ENCODE results near the gene SULT2B1. TPM values are rescaled to one million over a fixed set of nuclear protein-coding genes. Genes with fewer than 3 reads are reported as not detected.

The SULT2B1 gene
- total RNA-seq, 1 donor from 2014 or later = 1.6 TPM

DNA sequence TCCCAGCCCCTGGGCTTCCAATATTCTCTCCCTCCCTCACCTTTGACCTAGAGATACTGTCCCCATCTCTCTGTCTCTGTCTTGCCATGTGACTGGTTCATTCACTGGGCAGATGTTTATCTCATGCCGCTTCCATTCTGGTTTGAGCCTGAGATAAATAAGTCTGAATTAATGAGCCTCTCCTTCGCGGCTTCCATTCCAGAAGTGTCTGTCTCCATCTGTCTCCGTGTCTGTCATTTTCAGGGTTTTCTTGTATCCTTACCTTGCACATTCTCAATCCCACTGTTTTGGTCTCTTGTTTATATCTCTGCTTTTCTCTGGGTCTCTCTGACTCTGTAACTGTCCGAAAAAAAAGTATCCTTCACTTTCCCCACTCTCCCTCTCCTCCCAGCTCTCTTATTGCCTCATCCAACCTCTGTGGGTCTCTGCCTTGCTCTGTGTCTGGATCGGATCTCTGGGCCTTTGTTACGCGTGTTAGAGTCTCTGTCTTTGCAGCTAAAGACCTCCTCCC lies 71.6 kb downstream of the SULT2B1 start:
- peaks cover 20% of the 10 kb centered on the region for H4K20me1 ChIP-seq (ENCODE audit: low read depth)
- no peaks in the 10 kb centered on the region for H3K9me3 ChIP-seq (ENCODE audit: low read depth)
- peaks cover 2% of the 10 kb centered on the region for H3K27me3 Mint-ChIP-seq (ENCODE audit: insufficient read depth, low read depth)
- H2AFZ ChIP-seq (replicated peaks) = peak overlapping the region; percentile 26
- peaks cover 42% of the 10 kb centered on the region for H3K4me1 Mint-ChIP-seq
- H3K4me1 ChIP-seq = peaks cover 11% of the 10 kb centered on the region
- peak overlapping the region; percentile 82 for H3K4me2 ChIP-seq
- H3K9me3 Mint-ChIP-seq = no peaks in the 10 kb centered on the region
- H3K36me3 ChIP-seq = no peaks in the 10 kb centered on the region
- peak overlapping the region; percentile 85 for H3K27ac Mint-ChIP-seq
- no peaks in the 10 kb centered on the region for H3K27me3 ChIP-seq
- peak; percentile 47 for DNase-seq (ENCODE audit: low spot score)
- peaks cover 1% of the 10 kb centered on the region for H3K36me3 Mint-ChIP-seq
- peaks cover 45% of the 10 kb centered on the region for H3K79me2 ChIP-seq (ENCODE audit: low read depth)
- no peak for TF ChIP-seq EZH2 (IDR thresholded peaks at IDR 0.05)
- TF ChIP-seq, protein P1, sequence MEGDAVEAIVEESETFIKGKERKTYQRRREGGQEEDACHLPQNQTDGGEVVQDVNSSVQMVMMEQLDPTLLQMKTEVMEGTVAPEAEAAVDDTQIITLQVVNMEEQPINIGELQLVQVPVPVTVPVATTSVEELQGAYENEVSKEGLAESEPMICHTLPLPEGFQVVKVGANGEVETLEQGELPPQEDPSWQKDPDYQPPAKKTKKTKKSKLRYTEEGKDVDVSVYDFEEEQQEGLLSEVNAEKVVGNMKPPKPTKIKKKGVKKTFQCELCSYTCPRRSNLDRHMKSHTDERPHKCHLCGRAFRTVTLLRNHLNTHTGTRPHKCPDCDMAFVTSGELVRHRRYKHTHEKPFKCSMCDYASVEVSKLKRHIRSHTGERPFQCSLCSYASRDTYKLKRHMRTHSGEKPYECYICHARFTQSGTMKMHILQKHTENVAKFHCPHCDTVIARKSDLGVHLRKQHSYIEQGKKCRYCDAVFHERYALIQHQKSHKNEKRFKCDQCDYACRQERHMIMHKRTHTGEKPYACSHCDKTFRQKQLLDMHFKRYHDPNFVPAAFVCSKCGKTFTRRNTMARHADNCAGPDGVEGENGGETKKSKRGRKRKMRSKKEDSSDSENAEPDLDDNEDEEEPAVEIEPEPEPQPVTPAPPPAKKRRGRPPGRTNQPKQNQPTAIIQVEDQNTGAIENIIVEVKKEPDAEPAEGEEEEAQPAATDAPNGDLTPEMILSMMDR (IDR thresholded peaks at IDR 0.05) = no peak
- no peak for TF ChIP-seq EZH2phosphoT487 (IDR thresholded peaks at IDR 0.05)
- H3K9ac ChIP-seq = peak overlapping the region; percentile 60
- H3K4me3 ChIP-seq = peak overlapping the region; percentile 79
- H3K4me3 Mint-ChIP-seq = peak overlapping the region; percentile 84
- peaks cover 25% of the 10 kb centered on the region for H3F3A ChIP-seq (ENCODE audit: low read depth)
- H3K27ac ChIP-seq = peak overlapping the region; percentile 92

DNA sequence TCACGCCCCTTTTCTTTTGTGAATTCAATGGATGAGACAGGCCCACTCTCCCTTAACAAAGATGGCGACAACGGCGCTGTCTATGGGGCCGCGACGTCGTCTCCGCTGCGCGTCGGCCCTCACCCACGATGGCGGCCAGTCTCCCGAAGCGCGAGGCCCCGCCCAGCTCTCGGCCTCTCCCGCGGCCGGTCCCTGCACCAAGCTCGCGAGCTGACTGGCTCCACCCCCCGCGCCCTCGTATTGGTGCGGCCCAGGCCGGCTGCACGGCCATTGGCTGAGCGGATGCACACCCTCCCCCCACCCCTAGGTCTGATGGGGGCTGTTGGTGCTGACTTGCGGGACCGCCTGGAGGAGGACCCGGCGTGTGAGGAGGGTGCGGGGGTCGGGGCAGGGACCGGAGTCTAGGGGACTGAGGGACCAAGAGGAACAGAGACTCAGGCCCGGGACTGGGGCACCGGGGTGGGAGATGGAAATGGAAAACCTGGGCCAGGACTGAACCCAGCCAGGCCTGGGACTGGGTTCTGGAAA lies 72.2 kb downstream of the SULT2B1 start:
- no peaks in the 10 kb centered on the region for H3K9me3 Mint-ChIP-seq
- H3K4me1 ChIP-seq = peaks cover 11% of the 10 kb centered on the region
- DNase-seq (ENCODE audit: low spot score) = peak; percentile 100
- H3K4me3 Mint-ChIP-seq = peak overlapping the region; percentile 84
- H3K27me3 ChIP-seq = no peaks in the 10 kb centered on the region
- H3F3A ChIP-seq (ENCODE audit: low read depth) = peaks cover 28% of the 10 kb centered on the region
- no peak overlapping the region for H2AFZ ChIP-seq (replicated peaks)
- H3K36me3 Mint-ChIP-seq = no peaks in the 10 kb centered on the region
- no peak for TF ChIP-seq EZH2 (IDR thresholded peaks at IDR 0.05)
- peak overlapping the region; percentile 85 for H3K27ac Mint-ChIP-seq
- H3K27ac ChIP-seq = peak overlapping the region; percentile 92
- peaks cover 41% of the 10 kb centered on the region for H3K79me2 ChIP-seq (ENCODE audit: low read depth)
- peak overlapping the region; percentile 79 for H3K4me3 ChIP-seq
- H3K9ac ChIP-seq = peak overlapping the region; percentile 82
- H3K27me3 Mint-ChIP-seq (ENCODE audit: insufficient read depth, low read depth) = no peaks in the 10 kb centered on the region
- no peaks in the 10 kb centered on the region for H3K36me3 ChIP-seq
- peaks cover 18% of the 10 kb centered on the region for H4K20me1 ChIP-seq (ENCODE audit: low read depth)
- H3K4me1 Mint-ChIP-seq = peaks cover 40% of the 10 kb centered on the region
- no peaks in the 10 kb centered on the region for H3K9me3 ChIP-seq (ENCODE audit: low read depth)
- H3K4me2 ChIP-seq = peak overlapping the region; percentile 93

DNA sequence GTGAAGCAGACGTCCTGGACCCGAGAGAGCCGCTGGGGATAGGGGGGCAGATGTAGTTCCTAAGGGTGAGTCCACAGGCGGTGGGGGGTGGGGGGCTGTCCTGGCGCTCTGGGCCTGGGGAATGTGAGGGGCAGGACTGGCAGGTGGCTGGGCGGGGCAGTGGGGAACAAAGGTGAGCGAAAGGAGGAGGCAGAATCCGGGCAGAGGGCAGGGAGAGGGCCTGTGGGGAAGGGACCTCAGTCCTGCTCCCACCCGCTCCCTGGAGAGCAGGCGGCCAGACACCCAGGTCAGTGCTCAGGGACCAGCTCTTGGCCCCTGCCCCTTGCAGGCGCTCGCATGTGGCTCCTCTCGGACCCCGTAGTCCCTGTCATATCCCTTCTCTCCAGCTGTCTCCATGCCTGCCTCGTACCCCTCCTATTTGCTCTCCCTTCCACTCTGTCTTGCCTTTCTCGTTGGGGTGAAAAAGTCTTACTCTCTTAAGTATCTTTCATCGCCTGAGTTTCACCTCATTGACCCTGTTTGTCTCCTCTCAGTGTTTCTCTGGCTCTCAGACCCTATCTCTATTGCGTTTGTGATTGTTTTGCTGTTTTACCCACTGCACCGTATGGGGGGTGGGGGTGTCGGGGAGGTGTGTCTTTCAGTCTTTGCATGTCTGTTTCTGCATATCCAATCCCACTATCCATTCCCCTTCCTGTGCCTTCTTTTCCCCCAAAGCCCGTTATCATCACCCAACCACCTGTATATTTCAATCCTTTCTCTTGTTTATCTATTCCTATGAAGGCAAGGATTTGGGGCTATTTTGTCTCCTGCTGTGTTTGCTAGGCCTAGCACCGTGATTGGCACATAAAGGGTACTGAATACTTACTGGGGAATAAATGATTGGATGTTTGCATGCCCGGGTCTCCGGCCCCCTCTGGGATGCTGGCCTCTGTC lies 73.1 kb downstream of the SULT2B1 start:
- Mint-ChIP-seq H3K9me3 (no peaks in the 10 kb centered on the region), H3K36me3 (peaks cover 2% of the 10 kb centered on the region), H3K27ac (peak overlapping the region; percentile 73), H3K4me1 (peaks cover 39% of the 10 kb centered on the region), H3K4me3 (peak overlapping the region; percentile 84), H3K27me3 (ENCODE audit: insufficient read depth, low read depth) (no peaks in the 10 kb centered on the region)
- no peaks in the 10 kb centered on the region for H3K27me3 ChIP-seq
- H3K27ac ChIP-seq = no peak overlapping the region
- peak overlapping the region; percentile 93 for H3K4me2 ChIP-seq
- H2AFZ ChIP-seq (replicated peaks) = no peak overlapping the region
- DNase-seq (ENCODE audit: low spot score) = peak; percentile 59
- H3K9ac ChIP-seq = peak overlapping the region; percentile 82
- H3F3A ChIP-seq (ENCODE audit: low read depth) = peaks cover 31% of the 10 kb centered on the region
- peaks cover 36% of the 10 kb centered on the region for H3K79me2 ChIP-seq (ENCODE audit: low read depth)
- no peak for TF ChIP-seq EZH2phosphoT487 (IDR thresholded peaks at IDR 0.05)
- TF ChIP-seq EZH2 (IDR thresholded peaks at IDR 0.05) = no peak
- TF ChIP-seq, protein P1 (IDR thresholded peaks at IDR 0.05) = no peak
- H3K36me3 ChIP-seq = no peaks in the 10 kb centered on the region
- no peaks in the 10 kb centered on the region for H3K9me3 ChIP-seq (ENCODE audit: low read depth)
- H4K20me1 ChIP-seq (ENCODE audit: low read depth) = peaks cover 23% of the 10 kb centered on the region
- H3K4me1 ChIP-seq = peaks cover 6% of the 10 kb centered on the region
- peak overlapping the region; percentile 79 for H3K4me3 ChIP-seq
